OCI-LY1 (cell line): ENCODE data around the gene ZNF710.
A peak's percentile ranks its signal among the peaks of the same experiment; 100 is the strongest.

Source experiments
- H2AFZ ChIP-seq: fragments of 200-600 bp; sonication (generic), shearing (Covaris generic); 2 replicates; pipeline ENCODE4 v1.6.0; 2014; ENCODE audit warnings: antibody characterized with exemption, mild to moderate bottlenecking, low read length
- H3F3A ChIP-seq: fragments of 200-600 bp; sonication (generic), shearing (Covaris generic); 2 replicates; pipeline ENCODE4 v1.6.0; 2014; ENCODE audit warnings: mild to moderate bottlenecking, antibody characterized with exemption, low read length, moderate library complexity; ENCODE audit not compliant: insufficient read depth
- H3K27ac ChIP-seq: fragments of 200-600 bp; sonication (generic); 2 replicates; pipeline ENCODE4 v1.5.1; 2014; ENCODE audit warnings: low read length, mixed run types, mild to moderate bottlenecking, low read depth; ENCODE audit not compliant: poor library complexity, severe bottlenecking
- H3K27me3 ChIP-seq: fragments of 200-600 bp; sonication (generic); 2 replicates; pipeline ENCODE4 v1.6.0; 2014; ENCODE audit warnings: antibody characterized with exemption, mild to moderate bottlenecking, low read length, moderate library complexity; ENCODE audit not compliant: insufficient read depth
- H3K36me3 ChIP-seq: fragments of 200-600 bp; sonication (generic); 2 replicates; pipeline ENCODE4 v1.6.1; 2014; ENCODE audit warnings: mild to moderate bottlenecking, antibody characterized with exemption, low read length, moderate library complexity, mixed read lengths; ENCODE audit not compliant: insufficient read depth
- H3K4me1 ChIP-seq: fragments of 200-600 bp; sonication (generic); 2 replicates; pipeline ENCODE4 v1.5.1; 2014; ENCODE audit warnings: mild to moderate bottlenecking, low read length, moderate library complexity; ENCODE audit not compliant: insufficient read depth, severe bottlenecking
- H3K4me2 ChIP-seq: fragments of 200-600 bp; sonication (generic), shearing (Covaris generic); 2 replicates; pipeline ENCODE4 v1.6.1; 2014; ENCODE audit warnings: low read length
- H3K4me3 ChIP-seq: fragments of 200-600 bp; sonication (generic); 2 replicates; pipeline ENCODE4 v1.5.1; 2014; ENCODE audit warnings: low read length, low read depth, mild to moderate bottlenecking, mixed read lengths; ENCODE audit not compliant: poor library complexity, severe bottlenecking
- H3K79me2 ChIP-seq: fragments of 200-600 bp; shearing (Covaris generic); 2 replicates; pipeline ENCODE4 v1.6.1; 2016; ENCODE audit warnings: mixed run types, low read length, mixed read lengths; ENCODE audit not compliant: insufficient read depth
- H3K9ac ChIP-seq: fragments of 200-600 bp; sonication (generic), shearing (Covaris generic); 2 replicates; pipeline ENCODE4 v1.6.1; 2014; ENCODE audit warnings: mild to moderate bottlenecking, low read length, mixed read lengths
- H3K9me2 ChIP-seq: fragments of 200-600 bp; sonication (generic), shearing (Covaris generic); 2 replicates; pipeline ENCODE4 v1.6.1; 2014; ENCODE audit warnings: low read depth, mild to moderate bottlenecking, low read length, mixed read lengths
- H3K9me3 ChIP-seq: fragments of 200-600 bp; shearing (Covaris generic); 2 replicates; pipeline ENCODE4 v1.6.1; 2014; ENCODE audit warnings: low read length, mixed read lengths
- H4K20me1 ChIP-seq: fragments of 200-600 bp; sonication (generic), shearing (Covaris generic); 2 replicates; pipeline ENCODE4 v1.6.0; 2016; ENCODE audit warnings: mild to moderate bottlenecking, low read length; ENCODE audit not compliant: insufficient read depth
- CTCF ChIP-seq: fragments of 200-600 bp; sonication (generic), shearing (Covaris generic); IDR thresholded peaks from 2 replicates; pipeline ENCODE4 v1.5.1; 2017; ENCODE audit warnings: mild to moderate bottlenecking, antibody characterized with exemption, low read length, moderate library complexity, mixed read lengths
- EZH2 ChIP-seq: fragments of 200-600 bp; sonication (generic), shearing (Covaris generic); IDR thresholded peaks from 2 replicates; pipeline ENCODE4 v1.8.0; 2017; ENCODE audit warnings: borderline replicate concordance, mixed run types, mild to moderate bottlenecking, antibody characterized with exemption, low read length, moderate library complexity, mixed read lengths

The ZNF710 gene

GRCh38 chr15:90099072-90099867 lies 98.1 kb downstream of the ZNF710 start:
- H3K9me2 ChIP-seq: no peaks in the 10 kb centered on the region
- 0 out of 2 replicates have a peak, but pooled peaks cover 4% of the 10 kb centered on the region for H3K27me3 ChIP-seq
- peaks cover 75% of the 10 kb centered on the region for H3K4me1 ChIP-seq
- H3K4me3 ChIP-seq: peak overlapping the region; percentile 51
- no peaks in the 10 kb centered on the region for H4K20me1 ChIP-seq
- H2AFZ ChIP-seq: no peak overlapping the region
- peak overlapping the region; percentile 70 for H3K9ac ChIP-seq
- H3K36me3 ChIP-seq: no peaks in the 10 kb centered on the region
- H3F3A ChIP-seq: 0 out of 2 replicates have a peak, but pooled peaks cover 8% of the 10 kb centered on the region
- peak overlapping the region; percentile 91 for H3K27ac ChIP-seq
- H3K9me3 ChIP-seq: no peaks in the 10 kb centered on the region
- H3K4me2 ChIP-seq: peak overlapping the region; percentile 73
- TF ChIP-seq EZH2 (no peak), CTCF (no peak)
- H3K79me2 ChIP-seq: no peaks in the 10 kb centered on the region

GRCh38 chr15:90099868-90100831 lies 99.0 kb downstream of the ZNF710 start:
- H3K9ac ChIP-seq: peak overlapping the region; percentile 92; the same call in 1 of the 2 replicates
- H3K4me3 ChIP-seq: peak overlapping the region; percentile 86
- H4K20me1 ChIP-seq: no peaks in the 10 kb centered on the region
- H3K27ac ChIP-seq: peak overlapping the region; percentile 91
- H3K4me1 ChIP-seq: peaks cover 67% of the 10 kb centered on the region
- H3K36me3 ChIP-seq: no peaks in the 10 kb centered on the region
- H2AFZ ChIP-seq: no peak overlapping the region
- TF ChIP-seq CTCF (no peak), EZH2 (no peak)
- no peaks in the 10 kb centered on the region for H3K9me3 ChIP-seq
- 0 out of 2 replicates have a peak, but pooled peaks cover 8% of the 10 kb centered on the region for H3F3A ChIP-seq
- no peaks in the 10 kb centered on the region for H3K79me2 ChIP-seq
- 0 out of 2 replicates have a peak, but pooled peaks cover 4% of the 10 kb centered on the region for H3K27me3 ChIP-seq
- H3K9me2 ChIP-seq: no peaks in the 10 kb centered on the region
- H3K4me2 ChIP-seq: peak overlapping the region; percentile 73

- peak overlapping the region; percentile 91 for H3K27ac ChIP-seq
- no peak overlapping the region for H2AFZ ChIP-seq
- 0 out of 2 replicates have a peak, but pooled peaks cover 8% of the 10 kb centered on the region for H3F3A ChIP-seq
Measured at GRCh38 chr15:90101130-90101968, 100.2 kb downstream of the ZNF710 start.

More at GRCh38 chr15:90101130-90101968, 100.2 kb downstream of the ZNF710 start:
- peak overlapping the region; percentile 92 for H3K9ac ChIP-seq
- H3K36me3 ChIP-seq: no peaks in the 10 kb centered on the region
- no peak for TF ChIP-seq CTCF
- TF ChIP-seq EZH2: no peak
- H3K4me2 ChIP-seq: peak overlapping the region; percentile 73
- 0 out of 2 replicates have a peak, but pooled peaks cover 4% of the 10 kb centered on the region for H3K27me3 ChIP-seq
- H3K4me3 ChIP-seq: peak overlapping the region; percentile 86
- no peaks in the 10 kb centered on the region for H4K20me1 ChIP-seq
- H3K9me2 ChIP-seq: no peaks in the 10 kb centered on the region
- no peaks in the 10 kb centered on the region for H3K79me2 ChIP-seq
- H3K4me1 ChIP-seq: peaks cover 56% of the 10 kb centered on the region
- H3K9me3 ChIP-seq: no peaks in the 10 kb centered on the region
